Measurements from ENCODE around the gene ERBB4.

The ERBB4 gene

DNA sequence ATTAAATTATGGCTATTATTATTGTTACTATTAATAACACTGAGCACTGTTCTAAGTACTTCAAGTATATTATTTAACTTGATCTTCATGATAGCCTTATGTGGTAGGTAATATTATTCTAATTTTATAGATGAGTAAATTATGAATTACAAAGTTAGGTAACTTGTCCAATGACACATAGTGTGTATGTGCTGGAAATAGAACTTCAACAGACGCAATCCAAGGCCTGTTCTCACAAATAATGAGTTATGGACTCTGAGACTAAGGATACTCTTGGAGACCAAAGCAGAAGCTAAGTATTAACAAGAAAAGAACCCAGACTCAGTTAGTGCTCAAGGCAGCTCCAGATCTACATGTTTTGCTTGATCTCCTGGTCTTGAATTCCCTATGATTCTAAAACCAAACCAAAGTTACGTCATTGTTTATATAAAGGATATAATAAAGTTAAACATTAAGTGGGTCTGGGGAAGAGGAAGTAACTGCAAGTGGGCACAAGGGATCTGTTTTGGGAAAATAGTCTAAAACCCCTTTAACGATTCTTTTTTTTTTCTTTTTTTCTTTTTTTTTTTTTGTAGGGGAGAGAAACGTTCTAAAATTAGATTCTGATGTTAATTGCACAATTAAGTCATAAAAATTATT is 211.3 kb downstream of the ERBB4 start:
- in situ Hi-C loops (cut with MboI; ENCODE audit: low sequenced_read_pairs) = no loop called here

DNA sequence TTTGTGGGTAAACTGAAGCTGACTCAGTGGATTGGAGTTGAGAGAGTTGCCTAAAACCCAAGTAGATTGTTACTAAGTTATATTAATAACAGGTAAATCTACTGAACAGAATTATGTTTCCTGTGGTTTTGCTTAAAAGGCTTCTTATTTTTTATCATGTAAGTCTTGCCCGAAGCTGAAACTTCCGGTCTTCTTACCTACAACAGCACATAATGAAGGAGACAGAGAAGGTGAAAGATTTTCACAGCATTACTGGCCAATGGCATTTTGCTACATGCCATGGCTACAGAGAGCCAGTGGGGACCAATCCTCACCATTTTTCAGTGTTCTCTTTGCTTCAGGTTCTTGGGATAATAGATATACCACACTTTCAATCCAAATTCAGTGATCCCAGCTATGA is 220.0 kb downstream of the ERBB4 start:
- in situ Hi-C loops (cut with MboI; ENCODE audit: low sequenced_read_pairs) = no loop called here

DNA sequence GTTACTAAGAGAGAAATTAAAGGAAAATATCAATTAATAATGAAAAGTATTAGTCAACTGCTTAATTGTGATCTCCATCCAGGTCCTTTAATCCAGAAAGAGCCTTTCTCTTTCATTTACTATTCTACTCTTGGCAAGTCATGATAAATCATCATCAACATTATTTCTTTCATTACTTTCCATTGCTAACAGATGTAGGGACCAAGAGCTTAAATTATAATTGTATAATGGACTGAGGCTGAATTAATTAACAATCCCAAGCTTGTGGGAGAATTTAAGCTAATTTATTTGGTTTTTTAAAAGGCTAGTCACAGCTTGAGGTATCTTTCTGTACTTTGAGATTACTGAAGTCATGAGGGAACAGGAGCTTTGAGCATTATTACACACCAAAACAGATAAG is 223.9 kb downstream of the ERBB4 start:
- in situ Hi-C loops (cut with MboI; ENCODE audit: low sequenced_read_pairs) = no loop called here

DNA sequence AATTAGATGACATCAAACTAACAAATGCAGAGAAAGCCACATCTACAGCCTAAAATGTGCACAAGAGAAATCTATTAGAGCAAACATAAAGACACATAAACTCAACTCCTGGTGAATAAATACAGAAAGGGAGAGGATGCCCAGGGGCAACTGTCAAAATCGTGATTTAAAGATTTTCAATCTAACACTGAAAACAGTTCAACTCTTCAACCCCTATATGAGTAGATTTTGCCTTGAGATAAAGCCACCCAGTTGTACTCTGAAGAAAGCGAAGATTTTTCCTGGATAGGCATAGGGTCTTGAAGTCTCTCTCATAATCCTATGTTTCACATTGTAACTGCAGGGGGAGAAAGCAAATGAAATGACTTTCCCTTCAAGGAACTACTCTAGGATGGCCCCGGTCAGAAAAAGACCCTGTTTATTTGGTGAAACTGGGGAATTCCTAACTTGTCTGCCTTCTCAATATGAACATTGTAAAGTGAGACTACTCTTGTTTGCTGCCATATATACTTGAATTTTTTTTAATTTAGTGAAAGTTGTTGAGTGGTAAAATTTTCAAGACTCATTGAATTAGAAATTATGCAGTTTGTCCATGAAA is 226.7 kb downstream of the ERBB4 start:
- in situ Hi-C loops (cut with MboI; ENCODE audit: low sequenced_read_pairs) = no loop called here

DNA sequence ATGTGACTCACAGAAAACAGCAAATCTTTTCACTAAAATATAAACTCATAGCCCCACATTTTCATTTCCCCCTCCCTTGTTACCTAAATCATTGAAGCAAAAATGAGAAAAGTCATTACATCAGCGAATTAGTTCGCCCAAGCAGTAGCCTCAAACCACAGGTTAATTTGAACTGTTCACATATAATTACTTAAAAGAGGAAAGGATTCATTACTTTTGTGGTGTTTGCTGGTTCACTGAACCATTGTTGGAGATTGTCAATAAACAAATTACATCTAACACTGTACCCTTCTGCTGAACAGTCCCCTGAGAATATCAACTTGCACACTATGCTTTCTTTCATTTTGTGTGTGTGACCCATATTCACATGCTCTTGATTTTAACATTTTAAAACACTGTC is 238.7 kb downstream of the ERBB4 start:
- in situ Hi-C loops (cut with MboI; ENCODE audit: low sequenced_read_pairs) = no loop called here

DNA sequence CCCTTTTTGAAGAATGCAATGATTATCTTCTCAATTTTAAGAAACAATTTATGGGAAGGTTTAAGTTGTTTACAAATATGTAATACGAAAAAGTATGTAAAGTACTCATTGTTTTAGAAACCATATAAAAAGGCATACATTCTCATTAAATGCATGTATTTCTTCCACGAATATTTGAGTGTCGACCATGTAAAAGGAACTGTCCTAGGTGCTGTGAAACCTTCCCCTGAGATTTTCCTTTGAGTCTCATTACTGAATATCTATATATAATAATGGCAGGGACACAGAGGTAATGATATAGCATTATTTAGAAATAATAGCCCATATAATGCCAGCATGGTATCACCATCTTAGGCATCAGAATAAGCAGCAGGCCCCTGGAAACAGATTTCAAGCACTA is 239.3 kb downstream of the ERBB4 start:
- in situ Hi-C loops (cut with MboI; ENCODE audit: low sequenced_read_pairs) = no loop called here

DNA sequence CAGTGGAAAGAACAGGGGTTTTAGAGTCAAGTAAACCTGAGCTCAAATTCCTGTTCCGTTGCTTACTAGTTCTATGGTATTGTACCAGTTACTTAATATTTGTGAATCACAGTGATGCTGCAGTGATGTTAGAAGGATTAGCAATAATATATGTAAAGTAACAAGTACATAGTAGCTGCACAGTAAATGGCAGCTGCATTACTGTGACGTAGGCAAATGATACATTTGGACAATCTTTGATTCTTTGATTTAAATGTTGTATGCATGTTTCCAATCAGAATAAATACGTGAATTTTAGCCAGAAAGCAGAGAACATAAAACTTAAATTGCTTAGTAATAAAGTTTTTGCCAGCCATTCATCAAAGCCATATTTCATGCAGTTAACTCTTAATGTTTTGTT is 243.0 kb downstream of the ERBB4 start:
- in situ Hi-C loops (cut with MboI; ENCODE audit: low sequenced_read_pairs) = no loop called here

DNA sequence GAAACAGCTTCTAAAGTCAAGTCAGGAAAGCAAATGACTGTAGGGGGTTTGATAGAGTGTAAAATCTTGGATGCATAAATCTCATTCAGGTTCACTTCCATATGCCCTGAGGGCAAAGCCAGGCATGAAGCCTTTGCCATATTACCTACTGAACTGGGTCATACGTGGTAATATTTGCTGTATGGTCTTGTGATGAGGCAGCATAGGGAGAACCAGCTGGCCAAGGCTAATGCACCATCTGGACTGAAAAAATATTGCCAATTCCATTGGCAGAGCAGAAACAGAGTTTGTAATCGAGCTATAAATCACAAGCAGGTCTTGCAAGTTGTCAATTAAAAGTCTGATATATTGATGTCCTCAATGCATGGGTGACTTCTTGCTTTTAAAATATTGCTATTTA is 243.8 kb downstream of the ERBB4 start:
- in situ Hi-C loops (cut with MboI; ENCODE audit: low sequenced_read_pairs) = no loop called here

DNA sequence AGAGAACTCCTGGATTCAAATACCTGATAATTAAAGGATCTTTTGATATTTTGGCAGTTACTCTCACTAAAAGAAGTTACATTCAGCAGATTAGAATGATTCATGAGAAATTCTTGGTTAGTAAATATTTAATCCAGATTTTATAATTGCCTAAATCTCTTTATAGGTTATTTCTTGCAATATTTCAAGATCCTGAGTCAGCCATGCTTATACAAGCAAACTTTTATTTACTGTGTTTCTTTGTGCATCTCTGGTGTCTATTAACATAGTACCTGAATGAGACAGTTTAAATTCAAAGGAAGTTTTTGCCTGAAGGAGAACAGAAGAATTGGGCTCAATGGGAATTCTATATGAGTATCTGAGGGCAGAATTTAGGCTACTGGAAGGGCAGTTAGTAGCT is 249.3 kb downstream of the ERBB4 start:
- in situ Hi-C loops (cut with MboI; ENCODE audit: low sequenced_read_pairs) = no loop called here

DNA sequence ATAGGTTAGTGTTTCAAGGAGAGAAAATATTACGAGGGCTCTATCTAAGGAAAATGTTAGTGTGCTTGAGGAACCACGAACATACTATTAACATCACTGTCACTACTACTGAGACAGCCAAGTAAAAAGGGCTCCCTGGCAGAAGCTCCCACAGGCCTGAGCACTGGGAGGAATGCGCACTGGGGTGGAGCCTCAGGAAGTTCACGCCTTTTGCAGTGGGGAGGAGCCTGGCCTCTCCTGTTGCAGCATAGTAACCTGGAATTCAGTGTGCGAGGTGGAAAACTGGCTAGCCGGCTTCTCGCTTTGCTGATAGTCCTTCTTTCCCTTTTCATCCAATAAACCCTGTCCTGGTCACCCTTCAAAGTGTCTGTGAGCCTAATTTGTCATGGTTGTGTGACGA is 250.3 kb downstream of the ERBB4 start:
- in situ Hi-C loops (cut with MboI; ENCODE audit: low sequenced_read_pairs) = no loop called here

DNA sequence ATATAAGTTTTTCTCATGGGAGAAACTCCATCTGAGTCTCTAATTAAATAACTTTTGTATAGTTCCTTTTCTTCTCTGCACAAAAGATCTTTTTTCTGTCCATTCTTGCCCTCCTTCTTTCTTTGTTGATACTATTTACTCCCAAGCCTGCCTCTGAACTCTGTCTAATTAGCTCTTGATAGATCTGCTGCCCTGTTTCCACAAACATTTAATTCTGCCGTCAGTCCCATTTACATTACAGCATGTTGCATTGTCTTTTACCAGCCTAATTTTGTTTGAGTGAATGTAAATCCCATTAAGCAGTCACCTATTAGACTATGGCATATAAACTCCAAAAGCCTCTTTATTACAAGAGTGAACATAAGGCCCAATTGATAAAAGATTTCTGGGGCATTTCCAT is 254.4 kb downstream of the ERBB4 start:
- in situ Hi-C loops (cut with MboI; ENCODE audit: low sequenced_read_pairs) = no loop called here

DNA sequence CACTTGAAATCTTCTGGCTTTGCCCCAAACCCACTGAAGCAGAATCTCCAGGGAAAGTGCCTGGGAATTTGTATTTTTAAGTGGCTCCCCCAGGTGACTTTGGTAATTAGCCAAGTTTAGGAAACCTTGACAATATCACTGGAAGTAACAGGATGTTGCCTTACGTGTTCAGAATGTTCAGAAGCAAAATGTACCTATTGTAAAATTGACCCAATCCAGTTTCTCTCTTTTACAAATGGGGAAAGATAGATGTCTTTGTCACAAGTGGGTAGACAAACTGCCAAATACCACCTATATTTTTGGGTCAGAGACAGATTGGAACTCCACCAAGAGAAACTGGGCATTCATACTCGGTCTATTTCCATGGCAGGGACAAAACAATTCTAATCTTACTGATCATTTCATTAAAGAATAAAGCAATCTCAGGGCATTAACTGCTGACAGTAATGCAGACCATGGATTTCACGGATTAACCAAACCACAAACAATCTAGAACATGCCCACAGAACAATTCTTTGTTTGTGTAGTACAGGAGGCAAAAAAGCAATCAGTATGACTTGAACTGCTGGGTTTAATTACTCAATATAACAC is 255.8 kb downstream of the ERBB4 start:
- in situ Hi-C loops (cut with MboI; ENCODE audit: low sequenced_read_pairs) = no loop called here

DNA sequence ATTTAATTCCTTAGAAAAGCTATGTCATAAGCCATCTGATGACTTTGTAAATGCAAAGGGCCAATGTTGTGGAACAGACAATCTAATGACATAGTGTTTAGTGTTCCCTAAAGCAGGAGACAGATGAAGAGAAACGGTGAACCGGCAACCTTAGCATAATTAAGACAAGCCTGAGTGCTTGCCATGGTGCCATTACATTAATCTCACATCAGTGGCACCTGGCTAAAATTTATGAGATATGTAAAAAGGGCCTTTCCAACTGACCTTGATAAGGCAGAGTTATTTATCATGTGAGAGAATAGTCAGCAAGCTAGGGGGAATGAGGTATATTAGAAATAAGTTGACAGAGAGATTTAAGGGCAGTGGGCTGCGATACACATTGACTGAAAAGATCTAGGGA is 261.8 kb downstream of the ERBB4 start:
- in situ Hi-C loops (cut with MboI; ENCODE audit: low sequenced_read_pairs) = no loop called here

DNA sequence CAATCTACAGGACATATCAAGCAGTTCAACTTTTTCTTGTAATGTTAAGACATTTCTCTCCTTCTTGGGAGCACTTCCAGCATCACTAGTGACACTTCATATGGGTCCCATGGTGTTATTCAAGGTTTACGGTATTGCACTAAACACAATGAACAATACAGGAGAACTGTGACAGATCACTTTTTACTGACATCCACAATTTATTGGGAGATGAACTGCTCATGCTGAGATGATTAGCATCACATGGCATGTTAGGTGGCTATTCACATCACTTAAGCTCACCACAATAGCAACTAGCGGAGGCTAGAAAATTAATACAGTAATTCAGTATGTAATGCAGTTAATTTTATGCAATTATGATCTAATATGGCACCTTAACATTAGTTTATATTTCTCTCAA is 264.4 kb downstream of the ERBB4 start:
- in situ Hi-C loops (cut with MboI; ENCODE audit: low sequenced_read_pairs) = no loop called here

DNA sequence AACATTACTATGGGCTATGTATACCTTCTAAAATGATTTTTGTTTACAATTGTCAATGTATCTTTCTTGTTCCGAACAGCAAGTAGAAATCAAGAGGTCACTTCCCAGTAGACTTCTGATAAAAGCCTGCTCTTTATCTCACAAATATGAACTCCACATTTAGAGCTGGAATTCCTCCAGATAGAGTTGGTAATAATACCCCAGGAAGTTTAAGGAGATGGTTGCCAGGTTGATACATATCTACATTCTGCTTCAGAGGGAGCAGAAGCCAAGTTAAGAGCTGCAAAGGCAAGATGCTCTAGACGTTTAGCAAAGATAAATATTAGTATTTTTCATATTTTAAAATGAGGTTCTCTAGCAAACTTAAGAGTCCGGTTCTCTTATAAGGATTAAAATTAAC is 267.0 kb downstream of the ERBB4 start:
- in situ Hi-C loops (cut with MboI; ENCODE audit: low sequenced_read_pairs) = no loop called here

DNA sequence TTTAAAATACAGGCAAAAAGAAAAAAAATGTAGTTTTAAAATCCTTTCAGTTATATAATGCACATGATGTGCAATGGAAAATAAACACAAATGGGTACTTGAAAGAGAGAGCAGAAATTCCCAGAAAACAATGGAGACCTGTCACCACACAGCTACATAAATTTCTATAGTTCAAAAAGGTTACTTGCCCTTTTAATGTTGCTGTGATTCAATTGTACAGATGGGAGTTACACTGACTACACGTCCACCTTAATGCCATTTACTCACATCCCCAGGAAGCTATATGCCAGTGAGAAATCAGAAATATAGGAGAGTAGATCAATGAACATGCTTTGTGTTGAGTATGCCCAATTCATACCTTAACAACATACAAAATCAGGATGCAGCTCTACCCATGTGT is 269.6 kb downstream of the ERBB4 start:
- in situ Hi-C loops (cut with MboI; ENCODE audit: low sequenced_read_pairs) = no loop called here

DNA sequence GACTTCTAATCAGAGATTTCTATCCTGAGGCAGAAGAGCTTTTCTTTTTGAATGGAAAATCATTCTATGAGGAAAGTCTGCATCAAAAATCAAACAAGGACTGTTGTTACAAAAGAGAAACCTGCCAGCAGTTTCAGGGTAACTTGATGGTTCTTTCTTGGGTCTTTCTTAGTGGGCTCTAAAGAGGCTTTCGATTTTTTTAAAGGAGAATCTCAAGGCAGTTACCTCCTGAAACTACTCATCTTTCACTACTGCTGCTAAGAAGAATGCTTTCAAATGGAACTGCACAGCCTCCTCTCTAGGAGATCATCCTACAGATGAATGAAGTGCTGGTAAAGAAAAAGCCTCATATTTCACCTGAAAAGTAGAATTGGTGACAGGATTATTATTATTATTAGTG is 272.3 kb downstream of the ERBB4 start:
- in situ Hi-C loops (cut with MboI; ENCODE audit: low sequenced_read_pairs) = no loop called here

DNA sequence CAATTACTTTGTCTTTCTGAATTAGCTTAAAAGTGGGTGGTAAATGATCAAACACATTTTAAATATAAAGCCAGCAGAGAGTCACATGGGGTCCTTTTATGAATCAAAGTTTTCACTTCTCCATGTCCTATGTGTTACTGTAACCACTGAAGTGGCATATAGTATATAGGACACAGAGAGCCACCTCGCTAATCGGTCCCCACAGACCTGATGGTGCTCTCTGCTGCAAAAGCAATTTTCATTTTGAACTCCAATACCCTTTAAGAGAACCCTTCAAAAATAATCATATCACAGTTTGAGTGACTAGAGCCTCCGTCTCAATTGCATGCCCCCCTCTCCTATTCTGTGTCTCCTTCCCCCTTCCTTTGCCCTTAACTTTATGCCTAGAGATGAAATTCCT is 272.8 kb downstream of the ERBB4 start:
- in situ Hi-C loops (cut with MboI; ENCODE audit: low sequenced_read_pairs) = no loop called here

DNA sequence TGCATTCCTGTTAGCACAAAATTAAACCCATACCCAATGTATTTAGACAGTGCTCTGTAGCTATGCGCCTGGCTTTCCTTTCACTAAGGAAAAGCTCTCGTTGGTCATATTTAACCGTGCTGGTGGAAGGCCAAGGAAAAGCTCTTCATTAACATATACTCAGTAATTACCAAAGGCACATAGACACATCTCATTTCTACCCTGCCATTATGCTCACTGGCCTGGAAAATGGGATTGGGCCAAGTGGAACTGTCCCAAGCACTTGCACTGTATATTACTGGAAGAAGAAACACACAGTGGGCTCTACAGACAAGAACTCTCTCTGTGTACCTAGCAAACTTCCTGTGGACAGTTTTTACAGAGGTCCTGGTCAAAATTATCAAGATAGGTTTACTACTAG is 274.4 kb downstream of the ERBB4 start:
- in situ Hi-C loops (cut with MboI; ENCODE audit: low sequenced_read_pairs) = no loop called here

DNA sequence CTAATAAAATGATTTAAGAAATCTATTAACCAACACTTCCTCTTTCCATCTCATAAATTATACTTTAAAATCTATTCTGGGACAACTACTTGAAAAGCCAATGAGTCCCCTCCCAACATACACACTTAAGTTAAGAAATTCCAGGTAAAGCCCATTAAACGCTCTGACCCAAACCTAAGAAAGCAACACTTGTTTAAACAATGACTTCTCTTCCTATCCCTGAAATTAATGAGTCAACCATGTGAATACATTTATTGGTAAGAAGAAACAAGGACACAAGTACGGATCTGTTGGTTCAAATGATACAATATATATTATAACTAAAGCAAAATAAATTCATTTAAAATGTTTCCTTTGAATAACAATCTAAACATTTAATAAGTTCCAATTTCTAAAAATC is 279.4 kb downstream of the ERBB4 start:
- in situ Hi-C loops (cut with MboI; ENCODE audit: low sequenced_read_pairs) = no loop called here

DNA sequence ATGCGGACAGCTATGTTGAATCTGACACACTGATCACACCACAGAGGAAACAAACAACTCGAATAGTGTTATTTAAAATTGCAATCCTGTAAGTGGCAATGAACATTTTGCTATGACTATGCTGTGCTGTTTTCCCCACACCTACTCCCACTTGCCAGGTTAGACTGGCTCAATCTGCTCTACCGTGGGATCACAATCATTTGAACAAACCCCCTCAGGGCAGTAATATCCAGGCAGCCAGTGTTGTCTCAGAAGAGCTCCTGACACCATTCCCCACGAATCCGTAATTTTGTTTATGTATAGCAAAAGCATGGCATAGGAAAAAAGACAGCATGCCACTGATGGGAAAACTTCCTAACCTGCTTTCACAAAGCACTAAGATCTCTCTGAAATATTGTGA is 284.3 kb downstream of the ERBB4 start:
- in situ Hi-C loops (cut with MboI; ENCODE audit: low sequenced_read_pairs) = no loop called here

DNA sequence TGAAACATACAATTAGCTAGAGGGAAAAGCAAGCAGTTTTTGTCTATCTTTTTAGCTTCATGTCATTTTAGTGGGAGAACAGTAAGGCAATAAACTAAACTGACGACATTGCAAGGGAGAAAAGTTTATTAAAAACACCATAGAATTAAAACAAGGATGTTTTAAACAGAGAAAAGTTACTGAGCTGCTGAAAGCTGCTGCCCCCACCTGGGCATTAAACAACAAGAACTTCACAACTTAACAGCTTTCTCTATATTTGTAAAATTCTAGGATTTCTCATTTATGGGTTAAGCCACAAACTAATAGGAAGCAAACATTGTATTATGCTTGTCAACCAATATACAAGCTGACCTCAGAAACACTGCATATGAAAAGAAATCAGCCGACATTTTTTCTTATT is 289.2 kb downstream of the ERBB4 start:
- in situ Hi-C loops (cut with MboI; ENCODE audit: low sequenced_read_pairs) = no loop called here

DNA sequence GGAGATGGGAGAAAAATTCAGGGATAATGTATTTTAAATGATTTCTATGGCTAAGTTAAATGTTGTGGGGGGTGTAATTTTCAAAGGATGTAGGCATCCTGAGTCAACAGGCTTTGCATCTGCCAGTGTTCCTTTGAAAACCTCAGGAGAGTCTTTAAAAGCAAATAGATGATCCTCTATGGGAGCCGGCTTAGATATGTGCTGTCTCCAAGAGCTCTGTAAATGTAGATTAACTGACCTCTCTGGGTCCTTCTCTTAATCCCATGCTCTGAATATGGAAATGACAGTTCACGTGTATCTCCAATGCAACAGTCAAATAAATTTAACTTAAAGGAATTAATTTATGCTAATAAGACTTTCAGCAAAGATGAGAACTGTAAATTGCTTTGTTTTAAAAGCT is 292.7 kb downstream of the ERBB4 start:
- in situ Hi-C loops (cut with MboI; ENCODE audit: low sequenced_read_pairs) = no loop called here

All from HL-60/S4 treated with retinoic acid at 250 ng/mL for 4 days and 3 days (cell line).